Measurements from ENCODE around the gene H1-8.

H1-8 gene

DNA sequence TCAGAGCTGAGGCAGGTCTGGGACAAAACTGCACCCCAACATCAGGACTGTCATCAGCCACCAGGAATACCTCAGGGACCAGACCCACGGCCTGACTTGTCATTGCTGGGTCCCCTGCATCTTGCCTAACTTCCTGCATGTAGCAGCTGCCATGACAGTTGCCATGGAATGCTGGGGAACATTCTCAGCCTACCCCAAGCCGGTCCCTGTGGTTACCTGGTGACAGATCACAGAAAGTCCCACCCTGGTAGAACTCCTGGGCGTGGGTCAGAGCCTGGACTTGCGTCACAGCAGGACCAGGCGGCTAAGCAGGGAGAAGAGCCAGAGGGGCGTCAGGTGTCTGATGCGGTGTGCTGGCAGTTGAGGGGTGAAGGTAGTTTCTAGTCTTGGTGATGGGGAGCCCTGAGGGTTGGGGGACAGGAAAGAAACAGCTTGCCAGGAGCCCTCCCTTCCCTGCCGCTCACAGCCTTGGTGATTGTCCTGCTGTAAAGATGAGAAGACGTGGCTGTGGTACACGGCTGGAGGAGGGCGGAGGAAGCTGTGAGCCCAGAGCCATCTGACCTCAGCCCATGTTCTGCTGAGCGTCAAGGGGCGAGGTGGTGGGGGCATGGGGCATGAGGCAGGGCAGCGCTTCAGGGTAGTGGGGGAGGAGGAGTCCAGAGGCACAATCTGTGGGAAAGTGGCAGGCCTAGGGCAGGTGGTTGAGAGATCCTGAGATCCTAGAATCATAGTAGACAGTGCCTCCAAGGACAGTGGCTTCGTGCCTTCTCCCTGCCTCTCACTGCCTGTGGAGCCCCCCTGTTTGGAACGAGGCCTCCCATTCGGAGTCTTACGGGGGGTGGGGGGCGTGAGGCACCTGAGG lies 5.4 kb downstream of the H1-8 start:
- no peak for ATAC-seq (replicated peaks)
- DNase-seq, result no peak
- Mint-ChIP-seq H3K9me3 (no peaks in the 10 kb centered on the region), H3K4me1 (ENCODE audit: low read depth in 2 of 2) (peaks cover 18 to 29% of the 10 kb centered on the region in 2 donors), H3K27ac (peak overlapping the region in 1 of 2 donors; percentile 72), H3K36me3 (ENCODE audit: insufficient read depth) (no peaks in the 10 kb centered on the region), H3K4me3 (no peak overlapping the region), H3K27me3 (peaks cover 0 to 4% of the 10 kb centered on the region in 2 donors)

GRCh38 chr3:129549006-129549800 lies 6.2 kb downstream of the H1-8 start:
- Mint-ChIP-seq H3K4me3 (no peak overlapping the region), H3K9me3 (no peaks in the 10 kb centered on the region), H3K36me3 (ENCODE audit: insufficient read depth) (no peaks in the 10 kb centered on the region), H3K27ac (peak overlapping the region in 1 of 2 donors; percentile 72), H3K27me3 (peaks cover 0 to 2% of the 10 kb centered on the region in 2 donors), H3K4me1 (ENCODE audit: low read depth in 2 of 2) (peaks cover 23 to 30% of the 10 kb centered on the region in 2 donors)
- ATAC-seq (replicated peaks) (no peak), DNase-seq (no peak)

DNA sequence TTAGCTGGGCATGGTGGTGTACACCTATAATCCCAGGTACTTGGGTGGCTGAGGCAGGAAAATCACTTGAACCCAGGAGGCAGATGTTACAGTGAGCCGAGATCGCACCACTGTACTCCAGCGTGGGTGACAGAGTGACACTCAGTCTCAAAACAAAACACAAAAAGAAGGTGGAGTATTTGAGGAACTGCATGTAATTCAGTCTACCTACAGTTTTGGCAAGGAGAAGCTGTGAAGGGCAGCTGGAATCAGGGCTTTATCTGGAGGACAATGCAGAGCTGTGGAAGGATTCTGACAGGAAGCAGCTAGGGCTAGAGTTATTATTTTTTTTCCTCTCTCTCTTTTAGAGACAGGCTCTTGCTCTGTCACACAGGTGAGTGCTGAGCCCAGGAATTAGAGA lies 6.8 kb downstream of the H1-8 start:
- DNase-seq (no peak), ATAC-seq (replicated peaks) (no peak)
- peak overlapping the region in 1 of 2 donors; percentile 72 for H3K27ac Mint-ChIP-seq
- no peaks in the 10 kb centered on the region for H3K36me3 Mint-ChIP-seq (ENCODE audit: insufficient read depth)
- H3K4me3 Mint-ChIP-seq, result no peak overlapping the region
- no peaks in the 10 kb centered on the region for H3K9me3 Mint-ChIP-seq
- H3K27me3 Mint-ChIP-seq, result no peaks in the 10 kb centered on the region
- peaks cover 27 to 36% of the 10 kb centered on the region in 2 donors for H3K4me1 Mint-ChIP-seq (ENCODE audit: low read depth in 2 of 2)

DNA sequence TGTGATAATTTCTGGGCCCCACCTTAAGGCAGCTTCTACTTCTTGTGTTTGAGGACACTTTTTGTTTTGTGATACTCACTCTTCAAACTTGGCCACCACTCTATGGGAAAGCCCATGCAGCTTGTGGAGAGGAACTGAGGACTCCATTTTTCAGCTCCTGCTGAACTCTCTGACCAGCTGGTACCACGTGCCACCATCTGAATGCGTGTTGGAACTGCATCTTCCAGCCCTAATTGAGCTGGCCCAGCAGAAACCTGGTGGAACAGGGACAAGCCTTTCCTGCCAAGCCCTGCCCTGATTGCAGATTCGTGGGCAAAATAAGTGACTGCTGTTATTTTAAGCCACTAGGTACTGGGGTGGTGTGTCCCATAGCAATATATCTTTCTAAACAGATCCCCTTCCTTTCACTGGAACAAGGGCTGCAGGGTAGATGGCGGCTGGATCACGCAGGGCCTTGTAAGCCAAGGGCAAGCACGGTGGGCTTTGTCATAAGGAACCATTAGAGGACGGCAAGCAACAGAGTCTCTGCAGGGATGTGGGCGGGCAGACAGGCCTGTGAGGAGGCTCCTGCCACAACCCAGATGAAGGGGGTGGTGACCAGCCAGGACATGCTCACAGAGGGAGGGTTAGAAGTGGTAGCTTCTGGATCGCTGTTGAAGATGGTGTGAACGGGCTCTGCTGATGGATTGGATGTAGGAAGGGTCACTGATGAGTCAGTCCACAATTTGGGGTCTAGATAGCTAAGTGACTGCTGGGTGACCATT lies 9.5 kb downstream of the H1-8 start:
- H3K27me3 Mint-ChIP-seq, result no peaks in the 10 kb centered on the region
- peak overlapping the region; percentile 55 to 78 for H3K27ac Mint-ChIP-seq

DNA sequence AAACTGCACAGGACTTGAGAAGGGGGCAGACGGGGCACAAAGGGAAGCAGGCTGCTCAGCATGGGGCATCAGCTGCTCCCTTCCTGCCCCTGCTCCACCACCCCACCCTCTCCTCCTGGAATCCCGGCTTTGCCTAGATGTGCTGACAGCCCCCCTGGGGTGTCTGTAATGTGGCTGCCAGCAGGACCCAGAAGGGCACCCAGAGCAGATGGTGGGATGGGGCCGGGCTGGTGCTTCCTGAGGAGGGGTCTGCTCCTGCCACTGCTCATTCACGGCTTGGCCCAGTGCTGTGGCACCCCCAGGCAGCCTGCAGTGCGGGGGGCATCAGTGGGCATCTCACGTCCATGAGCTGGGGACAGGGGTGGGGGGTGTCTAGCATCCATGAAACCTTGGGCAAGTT lies 10.2 kb downstream of the H1-8 start:
- Mint-ChIP-seq H3K4me1 (ENCODE audit: low read depth in 2 of 2) (peaks cover 29 to 44% of the 10 kb centered on the region in 2 donors), H3K27ac (peak overlapping the region; percentile 55 to 78), H3K4me3 (peak overlapping the region in 1 of 2 donors; percentile 54), H3K9me3 (no peaks in the 10 kb centered on the region), H3K27me3 (no peaks in the 10 kb centered on the region), H3K36me3 (ENCODE audit: insufficient read depth) (peaks cover 8% of the 10 kb centered on the region)
- no peak for DNase-seq
- ATAC-seq (replicated peaks), result no peak

More for the DNA sequence above, 9.5 kb downstream of the H1-8 start:
- peak overlapping the region in 1 of 2 donors; percentile 6 for H3K4me3 Mint-ChIP-seq
- H3K9me3 Mint-ChIP-seq, result no peaks in the 10 kb centered on the region
- ATAC-seq (replicated peaks) (no peak), DNase-seq (no peak)
- peaks cover 8% of the 10 kb centered on the region for H3K36me3 Mint-ChIP-seq (ENCODE audit: insufficient read depth)
- H3K4me1 Mint-ChIP-seq (ENCODE audit: low read depth in 2 of 2), result peaks cover 23 to 38% of the 10 kb centered on the region in 2 donors

DNA sequence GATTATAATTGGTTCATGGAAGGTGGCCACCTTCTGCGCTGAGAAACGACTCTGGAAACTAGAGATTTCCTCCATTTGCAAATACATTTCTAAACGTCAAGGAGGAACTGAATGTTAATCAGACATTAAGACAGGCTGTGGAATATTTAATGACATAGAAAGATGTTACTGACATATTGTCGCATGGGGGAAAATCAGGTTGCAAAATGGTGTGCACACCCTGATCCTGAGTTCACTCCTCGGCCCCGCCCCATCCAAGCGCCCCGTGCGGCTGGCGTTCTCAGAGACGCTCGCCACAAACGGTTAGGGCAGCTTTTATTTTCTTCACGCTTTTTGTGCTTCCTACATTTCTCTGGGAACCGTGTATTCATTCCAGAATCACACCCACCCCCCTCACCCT lies 10.7 kb downstream of the H1-8 start:
- ATAC-seq (replicated peaks), result no peak
- Mint-ChIP-seq H3K4me1 (ENCODE audit: low read depth in 2 of 2) (peaks cover 34 to 44% of the 10 kb centered on the region in 2 donors), H3K36me3 (ENCODE audit: insufficient read depth) (peaks cover 10% of the 10 kb centered on the region), H3K4me3 (peak overlapping the region; percentile 40 to 54), H3K27me3 (no peaks in the 10 kb centered on the region), H3K27ac (no peak overlapping the region), H3K9me3 (no peaks in the 10 kb centered on the region)
- DNase-seq, result no peak

- peaks cover 10% of the 10 kb centered on the region for H3K36me3 Mint-ChIP-seq (ENCODE audit: insufficient read depth)
- peak overlapping the region in 1 of 2 donors; percentile 81 for H3K27ac Mint-ChIP-seq
- peaks cover 35 to 42% of the 10 kb centered on the region in 2 donors for H3K4me1 Mint-ChIP-seq (ENCODE audit: low read depth in 2 of 2)
- no peak for DNase-seq
- H3K9me3 Mint-ChIP-seq, result no peaks in the 10 kb centered on the region
- H3K27me3 Mint-ChIP-seq, result no peaks in the 10 kb centered on the region
- no peak for ATAC-seq (replicated peaks)
- peak overlapping the region; percentile 40 to 54 for H3K4me3 Mint-ChIP-seq
Measured at GRCh38 chr3:129554356-129555152, 11.6 kb downstream of the H1-8 start.

- no peak for ATAC-seq (replicated peaks)
- peak overlapping the region in 1 of 2 donors; percentile 81 for H3K27ac Mint-ChIP-seq
- no peak for DNase-seq
- H3K9me3 Mint-ChIP-seq, result no peaks in the 10 kb centered on the region
- H3K4me3 Mint-ChIP-seq, result peak overlapping the region in 1 of 2 donors; percentile 54
- no peaks in the 10 kb centered on the region for H3K27me3 Mint-ChIP-seq
- H3K36me3 Mint-ChIP-seq (ENCODE audit: insufficient read depth), result peaks cover 10% of the 10 kb centered on the region
- H3K4me1 Mint-ChIP-seq (ENCODE audit: low read depth in 2 of 2), result peaks cover 35 to 41% of the 10 kb centered on the region in 2 donors
Measured at GRCh38 chr3:129555153-129555550, 12.2 kb downstream of the H1-8 start.

- ATAC-seq (replicated peaks) (no peak), DNase-seq (no peak)
- Mint-ChIP-seq H3K27ac (peak overlapping the region in 1 of 2 donors; percentile 44), H3K9me3 (no peaks in the 10 kb centered on the region), H3K36me3 (ENCODE audit: insufficient read depth) (peaks cover 10% of the 10 kb centered on the region), H3K4me3 (no peak overlapping the region), H3K27me3 (no peaks in the 10 kb centered on the region), H3K4me1 (ENCODE audit: low read depth in 2 of 2) (peaks cover 39 to 45% of the 10 kb centered on the region in 2 donors)
Measured at GRCh38 chr3:129555616-129556357, 12.8 kb downstream of the H1-8 start.

GRCh38 chr3:129556358-129556695 lies 13.4 kb downstream of the H1-8 start:
- H3K9me3 Mint-ChIP-seq, result no peaks in the 10 kb centered on the region
- peaks cover 10% of the 10 kb centered on the region for H3K36me3 Mint-ChIP-seq (ENCODE audit: insufficient read depth)
- H3K27me3 Mint-ChIP-seq, result no peaks in the 10 kb centered on the region
- no peak for ATAC-seq (replicated peaks)
- DNase-seq, result no peak
- peaks cover 39 to 45% of the 10 kb centered on the region in 2 donors for H3K4me1 Mint-ChIP-seq (ENCODE audit: low read depth in 2 of 2)
- no peak overlapping the region for H3K27ac Mint-ChIP-seq
- no peak overlapping the region for H3K4me3 Mint-ChIP-seq

- H3K36me3 Mint-ChIP-seq (ENCODE audit: insufficient read depth), result peaks cover 10% of the 10 kb centered on the region
Measured at GRCh38 chr3:129556890-129557547, 14.0 kb downstream of the H1-8 start.

GRCh38 chr3:129557548-129557894 lies 14.5 kb downstream of the H1-8 start:
- no peak for DNase-seq
- ATAC-seq (replicated peaks), result no peak
- Mint-ChIP-seq H3K4me1 (ENCODE audit: low read depth in 2 of 2) (peaks cover 31 to 39% of the 10 kb centered on the region in 2 donors), H3K9me3 (no peaks in the 10 kb centered on the region), H3K27ac (peak overlapping the region; percentile 92 to 98), H3K36me3 (ENCODE audit: insufficient read depth) (peaks cover 10% of the 10 kb centered on the region), H3K27me3 (no peaks in the 10 kb centered on the region), H3K4me3 (peak overlapping the region in 1 of 2 donors; percentile 76)

More at GRCh38 chr3:129556890-129557547, 14.0 kb downstream of the H1-8 start:
- ATAC-seq (replicated peaks) (no peak), DNase-seq (no peak)
- Mint-ChIP-seq H3K4me3 (peak overlapping the region in 1 of 2 donors; percentile 76), H3K9me3 (no peaks in the 10 kb centered on the region), H3K27me3 (no peaks in the 10 kb centered on the region), H3K27ac (peak overlapping the region in 1 of 2 donors; percentile 98), H3K4me1 (ENCODE audit: low read depth in 2 of 2) (peaks cover 34 to 40% of the 10 kb centered on the region in 2 donors)

Measured in effector memory CD8-positive, alpha-beta T cell (primary cell).